Caco-2 (cell line): ENCODE measurements around the gene CABLES2. TPM values are rescaled to one million over a fixed set of nuclear protein-coding genes. Genes with fewer than 3 reads are reported as not detected.

Source experiments
- BruUV-seq: library from RNA; stranded (reverse); fragments of 400-500 nt; replicated peaks from 2 replicates; lab custom pipeline; 2021; lab: Mats Ljungman, UMichigan
- CTCF ChIA-PET: fragments of 300-600 bp; sonication (Branson Sonifier 250); formaldehyde crosslinking; loops from one replicate; lab custom pipeline; 2022; ENCODE audit warnings: antibody characterized with exemption; lab: Charles Lee
- POLR2A ChIA-PET: fragments of 300-600 bp; sonication (Branson Sonifier 250); formaldehyde crosslinking; loops from one replicate; lab custom pipeline; 2022; ENCODE audit warnings: antibody characterized with exemption; lab: Charles Lee
- DNase-seq, 2 experiments: peaks; one replicate each; pipeline versions ENCODE4 v3.0.0 to v3.0.0-alpha.2; 2020 to 2022
- H3K27me3 ChIP-seq: replicated peaks from 2 replicates; pipeline ENCODE4 v1.6.0; 2011; ENCODE audit warnings: low read length; ENCODE audit not compliant: control insufficient read depth, insufficient read depth
- H3K36me3 ChIP-seq: 2 replicates; pipeline ENCODE4 v1.5.1; 2011; ENCODE audit warnings: low read length; ENCODE audit not compliant: control insufficient read depth, insufficient read depth
- H3K4me1 ChIP-seq: fragments of 250-450 bp; sonication (Bioruptor Pico); 2 replicates; pipeline ENCODE4 v1.5.1; 2020; ENCODE audit warnings: mild to moderate bottlenecking
- H3K4me3 ChIP-seq: 2 replicates; pipeline ENCODE4 v1.5.1; 2011; ENCODE audit warnings: low read depth, mild to moderate bottlenecking, control low read depth, low read length
- H3K9me3 ChIP-seq: fragments of 250-450 bp; sonication (Bioruptor Pico); 2 replicates; pipeline ENCODE4 v1.5.1; 2020; ENCODE audit warnings: mild to moderate bottlenecking, moderate library complexity
- H3K27ac Mint-ChIP-seq: one replicate; pipeline ENCODE4 v1.8.0; 2022; ENCODE audit warnings: mixed read lengths; ENCODE audit not compliant: unreplicated experiment
- H3K27me3 Mint-ChIP-seq: one replicate; pipeline ENCODE4 v1.8.0; 2022; ENCODE audit warnings: mixed read lengths; ENCODE audit not compliant: insufficient read depth, unreplicated experiment
- H3K36me3 Mint-ChIP-seq: one replicate; pipeline ENCODE4 v1.8.0; 2022; ENCODE audit warnings: mild to moderate bottlenecking, mixed read lengths; ENCODE audit not compliant: insufficient read depth, unreplicated experiment
- H3K4me1 Mint-ChIP-seq: one replicate; pipeline ENCODE4 v1.8.0; 2022; ENCODE audit warnings: low read depth, mixed read lengths; ENCODE audit not compliant: unreplicated experiment
- H3K4me3 Mint-ChIP-seq: one replicate; pipeline ENCODE4 v1.8.0; 2022; ENCODE audit warnings: mild to moderate bottlenecking, moderate library complexity, mixed read lengths; ENCODE audit not compliant: unreplicated experiment
- H3K9me3 Mint-ChIP-seq: one replicate; pipeline ENCODE4 v1.8.0; 2022; ENCODE audit warnings: mixed read lengths; ENCODE audit not compliant: unreplicated experiment
- CTCF ChIP-seq, 2 experiments: fragments of 200-600 bp in 1 of 2; IDR thresholded peaks; 1 replicate in 1 of 2; 2 replicates in 1 of 2; pipeline versions ENCODE4 v1.5.1 to v1.8.0; 2011 to 2022; ENCODE audit warnings: antibody characterized with exemption in 1 of 2, control low read depth in 1 of 2, inconsistent platforms in 1 of 2, low read depth in 1 of 2, low read length in 1 of 2, mild to moderate bottlenecking in 1 of 2, moderate library complexity in 1 of 2; ENCODE audit not compliant: insufficient read depth in 1 of 2, severe bottlenecking in 1 of 2, unreplicated experiment in 1 of 2
- intact Hi-C: fragments of 100-400 bp; cut with micrococcal nuclease; formaldehyde crosslinking; loops from one replicate; pipeline ENCODE4 v1.10.0; 2022; ENCODE audit not compliant: unreplicated experiment
- total RNA-seq: library from RNA; stranded (reverse); gene quantifications from 2 replicates; pipeline ENCODE4 v1.2.3, GENCODE V29; 2022

Gene CABLES2
- total RNA-seq, 1 experiment from 2014 or later = 36.4 TPM

- Histone ChIP-seq H3K27me3 (no peaks in the 10 kb centered on the region), H3K9me3 (no peaks in the 10 kb centered on the region), H3K4me1 (peaks cover 95% of the 10 kb centered on the region), H3K4me3 (no peak overlapping the region), H3K36me3 (peaks cover 28% of the 10 kb centered on the region)
- DNase-seq = peak in 1 of 2 experiments; percentile 20
- ChIA-PET POLR2A (interaction anchor here (0.6 kb wide), 1 partner anchor 57 kb away, joined by 4 read pairs; no protein-coding TSS in a partner anchor), CTCF (interaction anchor here (0.9 kb wide), 1 partner anchor 1180 kb away, joined by 3 read pairs; no protein-coding TSS in a partner anchor)
- no peak for TF ChIP-seq CTCF (IDR thresholded peaks at IDR 0.05; ENCODE audit: insufficient read depth in 1 of 2, low read depth in 1 of 2, low read length in 1 of 2, severe bottlenecking in 1 of 2, unreplicated experiment in 1 of 2)
- H3K4me1 Mint-ChIP-seq = peaks cover 43% of the 10 kb centered on the region
- no peaks in the 10 kb centered on the region for H3K27me3 Mint-ChIP-seq
- no peaks in the 10 kb centered on the region for H3K9me3 Mint-ChIP-seq
- intact Hi-C loops = no loop called here
- no TSS peak for BruUV-seq
- H3K27ac Mint-ChIP-seq = peak overlapping the region; percentile 85
- H3K4me3 Mint-ChIP-seq = peak overlapping the region; percentile 51
- H3K36me3 Mint-ChIP-seq = peaks cover 99% of the 10 kb centered on the region
These were observed 47.5 kb downstream of the CABLES2 start for GRCh38 chr20:62359491-62360121.

GRCh38 chr20:62359043-62359490 lies 48.0 kb downstream of the CABLES2 start:
- Histone ChIP-seq H3K27me3 (no peaks in the 10 kb centered on the region), H3K36me3 (peaks cover 26% of the 10 kb centered on the region), H3K4me3 (no peak overlapping the region), H3K9me3 (no peaks in the 10 kb centered on the region), H3K4me1 (peaks cover 93% of the 10 kb centered on the region)
- Mint-ChIP-seq H3K4me1 (peaks cover 38% of the 10 kb centered on the region), H3K27me3 (no peaks in the 10 kb centered on the region), H3K27ac (peak overlapping the region; percentile 85), H3K9me3 (no peaks in the 10 kb centered on the region), H3K4me3 (no peak overlapping the region), H3K36me3 (peaks cover 99% of the 10 kb centered on the region)
- ChIA-PET POLR2A (interaction anchor here (0.6 kb wide), 1 partner anchor 57 kb away, joined by 4 read pairs; no protein-coding TSS in a partner anchor), CTCF (interaction anchor here (0.9 kb wide), 1 partner anchor 1180 kb away, joined by 3 read pairs; no protein-coding TSS in a partner anchor)
- peak in 1 of 2 experiments; percentile 49 for DNase-seq
- no TSS peak for BruUV-seq
- TF ChIP-seq CTCF (IDR thresholded peaks at IDR 0.05; ENCODE audit: insufficient read depth in 1 of 2, low read depth in 1 of 2, low read length in 1 of 2, severe bottlenecking in 1 of 2, unreplicated experiment in 1 of 2) = no peak
- intact Hi-C loops = no loop called here

GRCh38 chr20:62358171-62359042 lies 48.7 kb downstream of the CABLES2 start:
- TF ChIP-seq CTCF (IDR thresholded peaks at IDR 0.05; ENCODE audit: insufficient read depth in 1 of 2, low read depth in 1 of 2, low read length in 1 of 2, severe bottlenecking in 1 of 2, unreplicated experiment in 1 of 2) = no peak
- no peaks in the 10 kb centered on the region for H3K27me3 ChIP-seq
- BruUV-seq = no TSS peak
- peaks cover 28% of the 10 kb centered on the region for H3K36me3 ChIP-seq
- intact Hi-C loops = no loop called here
- H3K36me3 Mint-ChIP-seq = peaks cover 99% of the 10 kb centered on the region
- H3K27ac Mint-ChIP-seq = peak overlapping the region; percentile 85
- ChIA-PET CTCF (interaction anchor here (3.3 kb wide), 1 partner anchor 24 kb away, joined by 11 read pairs; no protein-coding TSS in a partner anchor), POLR2A (interaction anchor here (0.8 kb wide), 1 partner anchor 24 kb away, joined by 3 read pairs; no protein-coding TSS in a partner anchor)
- no peak overlapping the region for H3K4me3 ChIP-seq
- H3K9me3 ChIP-seq = no peaks in the 10 kb centered on the region
- peaks cover 31% of the 10 kb centered on the region for H3K4me1 Mint-ChIP-seq
- H3K4me1 ChIP-seq = peaks cover 90% of the 10 kb centered on the region
- no peak overlapping the region for H3K4me3 Mint-ChIP-seq
- DNase-seq = no peak
- no peaks in the 10 kb centered on the region for H3K9me3 Mint-ChIP-seq
- no peaks in the 10 kb centered on the region for H3K27me3 Mint-ChIP-seq
